SK-N-SH (cell line): ENCODE measurements around the gene RASAL3. TPM values are rescaled to one million over a fixed set of nuclear protein-coding genes. Genes with fewer than 3 reads are reported as not detected.

Experiments
- CTCF ChIA-PET: fragments of 300-600, 350-600 bp; formaldehyde crosslinking; extraction: SDS; loops from one replicate; lab custom pipeline; 2021; lab: Yijun Ruan, JAX
- POLR2A ChIA-PET: fragments of 350-600 bp; sonication (Branson Sonifier 250); formaldehyde crosslinking; extraction: SDS; loops from one replicate; lab custom pipeline; 2020; ENCODE audit warnings: antibody characterized with exemption, inconsistent platforms; lab: Yijun Ruan, JAX
- DNase-seq: peaks from one replicate; pipeline ENCODE4 v3.0.0; 2012
- H2AFZ ChIP-seq: fragments of 200-600 bp; sonication (generic); 2 replicates; pipeline ENCODE4 v1.8.1; 2016; ENCODE audit warnings: antibody characterized with exemption, mild to moderate bottlenecking, low read depth
- H3F3A ChIP-seq: fragments of 200-600 bp; sonication (generic); replicated peaks from 2 replicates; pipeline ENCODE3; 2016; ENCODE audit warnings: antibody characterized with exemption, mild to moderate bottlenecking; ENCODE audit not compliant: insufficient read depth
- H3K27ac ChIP-seq, 2 experiments: fragments of 200-500 bp in 1 of 2; fragments of 200-600 bp in 1 of 2; sonication (Bioruptor generic) in 1 of 2; sonication (generic), shearing (Covaris generic) in 1 of 2; 2 replicates each; pipeline versions ENCODE4 v1.5.1 to v1.6.1; 2014 to 2016; ENCODE audit warnings: low read depth in 2 of 2, inconsistent platforms in 1 of 2, low read length in 1 of 2, mild to moderate bottlenecking in 1 of 2, mixed read lengths in 1 of 2
- H3K27me3 ChIP-seq: fragments of 200-600 bp; sonication (generic), shearing (Covaris generic); 2 replicates; pipeline ENCODE4 v1.6.1; 2016; ENCODE audit warnings: mixed run types; ENCODE audit not compliant: insufficient read depth
- H3K36me3 ChIP-seq, 2 experiments: fragments of 200-500 bp in 1 of 2; fragments of 200-600 bp in 1 of 2; sonication (Bioruptor generic) in 1 of 2; sonication (generic) in 1 of 2; replicated peaks in 1 of 2; 2 replicates each; pipeline versions ENCODE3 to v1.5.1; 2014 to 2016; ENCODE audit warnings: low read length in 1 of 2, mild to moderate bottlenecking in 1 of 2; ENCODE audit not compliant: insufficient read depth in 2 of 2, control insufficient read depth in 1 of 2
- H3K4me1 ChIP-seq, 2 experiments: fragments of 200-500 bp in 1 of 2; fragments of 200-600 bp in 1 of 2; sonication (Bioruptor generic) in 1 of 2; sonication (generic), shearing (Covaris generic) in 1 of 2; 2 replicates each; pipeline versions ENCODE4 v1.5.1 to v1.6.1; 2014 to 2016; ENCODE audit warnings: low read depth in 1 of 2, low read length in 1 of 2, mixed run types in 1 of 2; ENCODE audit not compliant: insufficient read depth in 2 of 2, control insufficient read depth in 1 of 2
- H3K4me2 ChIP-seq: fragments of 200-600 bp; sonication (generic), shearing (Covaris generic); 2 replicates; pipeline ENCODE4 v1.6.1; 2017; ENCODE audit warnings: mixed run types
- H3K4me3 ChIP-seq, 2 experiments: fragments of 200-500 bp in 1 of 2; fragments of 200-600 bp in 1 of 2; sonication (Bioruptor generic) in 1 of 2; sonication (generic), shearing (Covaris generic) in 1 of 2; 2 replicates each; pipeline versions ENCODE4 v1.5.1 to v1.8.1; 2014 to 2016; ENCODE audit warnings: low read depth in 2 of 2, inconsistent platforms in 1 of 2, low read length in 1 of 2, mild to moderate bottlenecking in 1 of 2, mixed read lengths in 1 of 2, moderate library complexity in 1 of 2
- H3K79me2 ChIP-seq: fragments of 200-600 bp; sonication (generic); 2 replicates; pipeline ENCODE4 v1.8.1; 2017; ENCODE audit warnings: mild to moderate bottlenecking; ENCODE audit not compliant: insufficient read depth
- H3K9ac ChIP-seq: fragments of 200-600 bp; sonication (generic); 2 replicates; pipeline ENCODE4 v1.6.1; 2017; ENCODE audit warnings: mixed run types
- H3K9me2 ChIP-seq: fragments of 200-600 bp; sonication (generic); 2 replicates; pipeline ENCODE4 v1.6.1; 2017; ENCODE audit warnings: mixed run types
- H3K9me3 ChIP-seq: fragments of 200-600 bp; sonication (generic); 2 replicates; pipeline ENCODE4 v1.6.1; 2017; ENCODE audit warnings: mixed run types, mild to moderate bottlenecking, moderate library complexity
- H4K20me1 ChIP-seq: fragments of 200-600 bp; sonication (generic); 2 replicates; pipeline ENCODE4 v1.6.1; 2017; ENCODE audit warnings: mild to moderate bottlenecking, mixed run types; ENCODE audit not compliant: insufficient read depth
- EP300 ChIP-seq, 2 experiments: IDR thresholded peaks; 2 replicates each; pipeline versions ENCODE4 v1.4.0 to v1.6.1; 2012; ENCODE audit warnings: borderline replicate concordance in 1 of 2, low read depth in 1 of 2, low read length in 1 of 2
- EZH2phosphoT487 ChIP-seq: fragments of 200-600 bp; sonication (generic); IDR thresholded peaks from 2 replicates; pipeline ENCODE4 v1.6.1; 2017; ENCODE audit warnings: low read depth, mixed run types, mild to moderate bottlenecking, antibody characterized with exemption, moderate library complexity, borderline replicate concordance
- FOSL2 ChIP-seq: IDR thresholded peaks from 2 replicates; pipeline ENCODE4 v1.4.0; 2012; ENCODE audit warnings: low read depth, mild to moderate bottlenecking, moderate library complexity, borderline replicate concordance
- FOXJ3 ChIP-seq: sonication (generic); formaldehyde crosslinking; IDR thresholded peaks from 2 replicates; pipeline ENCODE4 v1.5.1; 2020; ENCODE audit warnings: mild to moderate bottlenecking, missing genetic modification reagents
- FOXM1 ChIP-seq: IDR thresholded peaks from 2 replicates; pipeline ENCODE4 v1.4.0; 2012; ENCODE audit warnings: low read depth, mild to moderate bottlenecking
- GATA2 ChIP-seq: sonication (generic); formaldehyde crosslinking; IDR thresholded peaks from 2 replicates; pipeline ENCODE4 v1.5.0; 2020; ENCODE audit warnings: mild to moderate bottlenecking, missing genetic modification reagents
- MEF2A ChIP-seq: IDR thresholded peaks from 2 replicates; pipeline ENCODE4 v1.4.0; 2012; ENCODE audit warnings: low read depth, borderline replicate concordance
- MXI1 ChIP-seq: IDR thresholded peaks from 2 replicates; pipeline ENCODE4 v1.6.1; 2012; ENCODE audit warnings: mild to moderate bottlenecking, low read depth, low read length, improper control_type of control experiment
- NRF1 ChIP-seq: IDR thresholded peaks from 2 replicates; pipeline ENCODE4 v1.6.1; 2012; ENCODE audit warnings: low read depth, mild to moderate bottlenecking, low read length
- RAD21 ChIP-seq: IDR thresholded peaks from 2 replicates; pipeline ENCODE4 v1.6.1; 2012; ENCODE audit warnings: mild to moderate bottlenecking, low read length
- REST ChIP-seq: IDR thresholded peaks from 2 replicates; pipeline ENCODE4 v1.6.1; 2012; ENCODE audit warnings: mild to moderate bottlenecking, low read depth, low read length, moderate library complexity
- SIN3A ChIP-seq: IDR thresholded peaks from 2 replicates; pipeline ENCODE4 v1.6.1; 2012; ENCODE audit warnings: low read depth, mild to moderate bottlenecking, low read length, moderate library complexity, borderline replicate concordance
- TCF12 ChIP-seq: IDR thresholded peaks from 2 replicates; pipeline ENCODE4 v1.4.0; 2012
- TEAD4 ChIP-seq: IDR thresholded peaks from 2 replicates; pipeline ENCODE4 v1.4.0; 2012; ENCODE audit warnings: mild to moderate bottlenecking, borderline replicate concordance; ENCODE audit not compliant: insufficient read depth
- USF1 ChIP-seq: IDR thresholded peaks from 2 replicates; pipeline ENCODE4 v1.4.0; 2012; ENCODE audit warnings: low read depth, borderline replicate concordance
- USF2 ChIP-seq: fragments of 150-350 bp; IDR thresholded peaks from 2 replicates; pipeline ENCODE4 v1.6.1; 2017; ENCODE audit warnings: antibody characterized with exemption, low read length, low read depth, borderline replicate concordance
- WGBS: methylation state at CpG from one replicate; pipeline ENCODE4 v1.1.6; 2017; ENCODE audit warnings: low lambda C conversion rate; 5-methylcytosine and 5-hydroxymethylcytosine counted together
- polyA plus RNA-seq, 3 experiments: library from polyadenylated mRNA; depleted of rRNA; stranded (reverse); fragments of >200 nt; gene quantifications; 2 replicates each; pipeline ENCODE4 v1.2.3, GENCODE V29; 2012

The RASAL3 gene
- polyA plus RNA-seq, 1 of the 3 experiments (the other 2 are of a cell fraction), result 0.02 TPM

GRCh38 chr19:15423130-15423529 lies 41.2 kb downstream of the RASAL3 start:
- H3F3A ChIP-seq, result peaks cover 10% of the 10 kb centered on the region
- H3K27me3 ChIP-seq, result no peaks in the 10 kb centered on the region
- H3K9me3 ChIP-seq, result no peaks in the 10 kb centered on the region
- H3K4me1 ChIP-seq, result peaks cover 5 to 37% of the 10 kb centered on the region in 2 experiments; a peak in 2 of 4 replicates
- 88% methylated on average over 3 of the region's 6 CpGs for WGBS
- no peak overlapping the region for H3K4me2 ChIP-seq
- no peak for DNase-seq
- no peaks in the 10 kb centered on the region for H4K20me1 ChIP-seq
- no peak for TF ChIP-seq MEF2A
- no peak for TF ChIP-seq FOSL2
- TF ChIP-seq TCF12, result no peak
- TF ChIP-seq EP300 (IDR thresholded peaks at IDR 0.05; ENCODE audit: borderline replicate concordance in 1 of 2, low read depth in 1 of 2, low read length in 1 of 2), result no peak
- TF ChIP-seq FOXJ3 (CRISPR knock-in tag), result no peak
- no peak for TF ChIP-seq REST
- TF ChIP-seq EZH2phosphoT487, result no peak
- TF ChIP-seq MXI1, result no peak
- TF ChIP-seq SIN3A, result no peak
- no peak for TF ChIP-seq FOXM1
- TF ChIP-seq GATA2 (CRISPR knock-in tag), result no peak
- peak overlapping the region in 1 of 2 experiments; percentile 94; a peak in 2 of 4 replicates for H3K27ac ChIP-seq
- ChIA-PET POLR2A (no interaction called here), CTCF (interaction anchor here (1.1 kb wide), 1 partner anchor 25 kb away, joined by 3 read pairs; no protein-coding TSS in a partner anchor)
- no peak overlapping the region for H2AFZ ChIP-seq
- H3K36me3 ChIP-seq, result peaks cover 36 to 53% of the 10 kb centered on the region in 2 experiments
- H3K4me3 ChIP-seq, result no peak overlapping the region; a peak in 1 of 4 replicates
- no peak overlapping the region for H3K9ac ChIP-seq
- no peaks in the 10 kb centered on the region for H3K9me2 ChIP-seq
- peaks cover 8% of the 10 kb centered on the region for H3K79me2 ChIP-seq

GRCh38 chr19:15422296-15423075 lies 41.9 kb downstream of the RASAL3 start:
- DNase-seq, result no peak
- peaks cover 13% of the 10 kb centered on the region for H3K79me2 ChIP-seq
- no peak overlapping the region for H2AFZ ChIP-seq
- no peak overlapping the region; a peak in 1 of 4 replicates for H3K4me3 ChIP-seq
- H3K9me2 ChIP-seq, result no peaks in the 10 kb centered on the region
- 94% methylated on average over 12 of the region's 22 CpGs for WGBS
- H3K9ac ChIP-seq, result no peak overlapping the region
- H3K4me2 ChIP-seq, result no peak overlapping the region
- ChIA-PET POLR2A (interaction anchor here (1.2 to 1.8 kb wide), 3 partner anchors 11 to 43 kb away, joined by 4 to 8 read pairs (median 5); partner anchors contain the start of gene AKAP8), CTCF (interaction anchor here (0.7 to 1.9 kb wide), 5 partner anchors 10 to 245 kb away, joined by 3 to 9 read pairs (median 3); no protein-coding TSS in a partner anchor)
- H3K4me1 ChIP-seq, result peaks cover 5 to 41% of the 10 kb centered on the region in 2 experiments; a peak in 3 of 4 replicates
- peaks cover 10% of the 10 kb centered on the region for H3F3A ChIP-seq
- H3K9me3 ChIP-seq, result no peaks in the 10 kb centered on the region
- peaks cover 36 to 47% of the 10 kb centered on the region in 2 experiments for H3K36me3 ChIP-seq
- H3K27me3 ChIP-seq, result no peaks in the 10 kb centered on the region
- peaks cover 5% of the 10 kb centered on the region for H4K20me1 ChIP-seq
- peak overlapping the region in 1 of 2 experiments; percentile 94; a peak in 2 of 4 replicates for H3K27ac ChIP-seq
- TF ChIP-seq USF2 (no peak), RAD21 (no peak), TCF12 (no peak), USF1 (no peak), REST (no peak), MXI1 (no peak), TEAD4 (no peak), NRF1 (no peak)
